GM19351 (cell line): Measurements from ENCODE around the gene COL15A1.
"Not testable (repeated sequence)": the region's sequence is repeated elsewhere in the genome, so short reads cannot be mapped to it uniquely, and the experiment has no call there.

Source experiments
- ATAC-seq: cut with Tn5 transposase; IDR thresholded peaks from one replicate; pipeline ENCODE4 v1.9.1; 2021; ENCODE audit warnings: mild to moderate bottlenecking, moderate library complexity; ENCODE audit not compliant: unreplicated experiment

The COL15A1 gene

GRCh38 chr9:99074902-99075245, 131.2 kb downstream of the COL15A1 start:
- no peak for ATAC-seq

DNA sequence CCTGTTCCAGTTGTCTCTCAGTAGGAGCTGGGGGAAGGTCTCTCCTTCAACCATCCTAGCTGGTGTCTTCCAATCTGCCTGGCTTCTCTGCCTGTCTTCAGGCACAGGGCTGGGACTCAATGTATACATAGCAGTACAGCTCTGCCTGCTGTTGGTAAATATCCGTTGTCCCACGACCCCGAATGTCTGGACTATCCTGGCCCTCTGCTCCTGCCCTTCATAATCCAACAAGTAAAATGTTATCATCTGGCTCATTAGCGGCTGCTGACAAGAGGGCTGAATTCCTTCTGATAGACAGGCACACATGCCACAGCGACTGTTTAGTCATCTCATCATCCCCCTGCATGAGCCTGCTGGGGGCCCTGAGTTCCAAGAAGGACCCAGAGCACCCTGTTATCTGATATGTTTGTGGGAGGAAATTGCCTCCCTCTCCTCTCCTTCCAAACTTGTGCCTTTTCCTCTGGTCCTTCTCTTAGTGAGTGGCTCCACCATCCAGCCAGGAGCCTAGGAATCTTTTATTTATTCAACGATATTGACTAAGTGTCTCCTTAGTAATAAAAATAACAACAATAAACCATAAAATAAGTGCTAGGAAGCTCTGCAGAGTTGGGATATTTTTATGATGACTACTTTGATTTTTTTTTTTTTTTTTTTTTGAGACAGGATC, 131.7 kb downstream of the COL15A1 start:
- ATAC-seq: no peak

DNA sequence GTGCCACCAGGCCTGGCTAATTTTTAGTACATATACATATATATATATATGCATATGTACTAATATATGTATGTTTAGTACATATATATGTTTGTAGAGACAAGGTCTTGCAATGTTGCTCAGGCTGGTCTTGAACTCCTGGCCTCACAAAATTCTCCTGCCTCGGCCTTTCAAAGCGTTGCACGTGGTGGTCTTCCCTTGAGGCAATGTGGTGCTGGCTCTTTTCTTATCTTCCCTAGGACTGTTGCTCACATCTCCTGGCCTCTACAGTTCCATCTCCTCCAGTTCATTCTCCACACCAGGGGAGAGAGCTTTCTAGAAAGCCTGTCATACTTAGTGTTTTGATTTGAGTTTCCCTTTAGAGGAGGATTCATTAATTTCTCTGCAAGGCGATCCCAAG, 132.3 kb downstream of the COL15A1 start:
- ATAC-seq: no peak

DNA sequence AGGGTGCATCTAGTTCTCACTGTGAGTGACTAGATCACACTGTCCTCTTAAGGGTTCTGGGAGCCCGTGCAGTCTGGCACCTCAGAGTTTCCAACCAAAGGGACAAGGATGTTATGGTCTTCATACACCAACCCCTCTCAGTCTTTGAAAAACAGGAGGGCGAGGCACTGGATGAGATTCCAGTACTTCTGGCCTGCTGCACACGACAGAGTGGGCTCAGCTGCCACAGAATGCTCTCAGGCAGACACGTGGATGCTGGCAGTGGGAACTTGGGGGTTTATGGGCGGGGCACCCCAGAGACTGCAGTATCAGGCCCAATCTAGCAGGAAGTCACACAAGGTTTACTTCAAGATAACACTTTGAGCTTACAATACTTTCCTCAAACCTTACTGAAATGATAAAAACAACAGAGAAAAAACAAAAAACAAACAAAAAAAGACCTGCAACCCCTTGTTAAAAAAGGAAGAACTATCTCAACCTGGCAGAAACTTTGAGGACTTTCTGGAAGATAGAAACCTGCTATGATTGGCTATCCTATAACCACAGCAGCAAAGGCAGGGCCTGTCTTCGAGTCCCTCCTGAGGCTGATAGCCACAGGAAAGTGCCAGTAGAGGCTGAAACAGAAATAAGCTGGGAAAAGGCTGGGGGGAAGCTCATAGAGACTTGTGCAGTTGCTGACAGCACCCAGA, 132.9 kb downstream of the COL15A1 start:
- ATAC-seq: no peak

- no peak for ATAC-seq
Observed at GRCh38 chr9:99078717-99079116, 135.0 kb downstream of the COL15A1 start.

DNA sequence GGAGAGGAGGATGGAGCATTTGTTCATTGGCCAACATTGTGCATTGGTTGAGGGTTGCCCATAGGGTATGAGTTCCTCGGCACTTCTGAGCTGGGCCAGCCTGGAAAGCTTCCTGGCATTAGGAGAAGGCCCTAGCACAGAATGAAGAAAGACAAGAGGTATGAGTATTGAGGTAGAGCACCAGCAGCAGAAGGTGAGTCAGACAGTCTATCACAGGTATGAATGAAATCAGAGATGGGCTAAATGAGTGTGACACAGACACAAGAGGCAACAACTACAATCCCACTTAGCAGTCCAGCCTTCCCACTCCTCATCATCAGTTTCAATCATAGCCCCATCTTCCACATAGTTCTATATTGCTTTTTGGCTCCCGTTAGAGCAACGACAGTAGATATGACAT, 135.8 kb downstream of the COL15A1 start:
- no peak for ATAC-seq

DNA sequence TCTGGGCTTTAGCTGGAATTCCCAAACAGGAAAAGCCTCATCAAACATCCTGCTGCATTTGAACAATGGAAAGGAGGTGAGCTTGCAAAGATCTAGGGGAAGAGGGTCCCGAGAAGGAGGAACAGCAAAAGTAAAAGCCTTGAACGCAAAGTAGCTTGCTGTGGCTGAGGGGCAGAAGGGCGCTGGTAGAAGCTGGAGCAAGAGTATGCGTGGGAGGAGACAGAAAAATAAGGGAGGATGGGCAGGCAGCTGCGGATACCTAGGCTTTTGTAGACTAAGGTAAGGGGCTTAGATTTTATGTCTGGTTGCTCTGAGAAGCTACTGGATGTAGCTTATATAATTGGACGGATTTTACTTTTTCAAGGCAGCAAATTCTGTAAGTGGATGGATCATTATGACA, 139.3 kb downstream of the COL15A1 start:
- no peak for ATAC-seq

DNA sequence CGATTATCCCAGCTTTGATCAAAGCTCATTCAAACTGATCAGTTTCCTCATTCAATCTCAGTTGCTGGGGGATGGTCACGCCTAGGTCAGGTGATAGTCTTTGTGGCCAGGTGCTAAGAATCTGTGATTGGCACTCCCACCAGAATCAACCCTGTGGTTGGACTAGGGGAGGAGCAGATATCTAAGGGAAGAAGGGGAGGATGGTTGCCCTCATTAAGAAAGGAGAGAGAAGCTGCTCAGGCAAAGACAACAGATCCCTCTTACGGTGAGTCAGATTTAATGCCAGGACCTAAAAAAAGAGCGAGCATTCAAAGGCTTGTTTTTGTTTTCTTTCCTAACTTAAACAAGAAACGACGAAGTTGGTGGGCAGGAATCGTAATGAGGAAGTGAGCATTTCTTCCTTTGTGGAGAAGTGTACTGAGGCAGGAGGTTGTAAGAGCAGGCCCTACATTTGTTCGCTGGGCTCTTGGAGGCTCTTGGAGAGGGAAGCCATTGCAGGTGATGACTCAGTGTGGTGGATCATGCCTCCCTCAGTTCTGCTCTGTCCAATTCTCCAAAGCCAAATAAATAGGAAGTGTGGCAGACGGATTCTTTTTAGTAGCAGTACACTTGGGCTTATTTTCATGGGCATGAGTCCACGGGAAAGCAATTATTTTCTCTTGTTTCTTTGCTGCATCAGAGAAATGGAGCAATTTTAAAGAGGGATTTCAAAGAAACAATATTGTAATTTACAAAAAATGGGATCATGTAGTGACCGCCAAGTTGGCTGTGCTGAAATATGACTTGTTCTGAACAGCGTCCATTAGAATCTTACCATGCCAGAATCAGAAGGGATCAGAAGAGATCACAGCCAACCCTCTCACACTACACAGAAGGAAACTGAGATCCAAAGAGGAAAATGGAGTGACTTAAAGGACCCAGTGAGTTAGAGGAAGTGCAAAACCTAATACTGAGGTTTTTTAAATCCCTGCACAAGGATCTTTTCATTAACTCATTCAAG, 142.5 kb downstream of the COL15A1 start:
- no peak for ATAC-seq

DNA sequence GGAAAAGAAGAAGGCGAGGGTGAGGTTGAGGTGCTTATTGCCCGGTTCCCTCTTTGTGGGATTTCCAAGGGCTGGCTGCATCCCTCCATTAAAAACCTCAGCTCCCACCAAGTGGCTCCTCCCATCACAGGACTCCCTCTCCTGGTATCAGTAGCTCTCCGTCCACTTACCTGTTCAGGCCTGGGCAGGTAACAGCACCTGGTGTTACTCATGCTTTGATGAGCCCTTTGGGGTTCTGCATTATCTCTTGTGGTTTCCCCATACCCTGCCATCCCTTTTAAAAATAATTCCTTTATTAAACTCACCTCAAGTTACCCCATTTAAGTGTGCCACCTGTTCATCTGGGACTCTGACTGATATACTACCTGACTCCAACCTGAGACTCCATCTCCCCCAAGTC, 143.8 kb downstream of the COL15A1 start:
- ATAC-seq: no peak

DNA sequence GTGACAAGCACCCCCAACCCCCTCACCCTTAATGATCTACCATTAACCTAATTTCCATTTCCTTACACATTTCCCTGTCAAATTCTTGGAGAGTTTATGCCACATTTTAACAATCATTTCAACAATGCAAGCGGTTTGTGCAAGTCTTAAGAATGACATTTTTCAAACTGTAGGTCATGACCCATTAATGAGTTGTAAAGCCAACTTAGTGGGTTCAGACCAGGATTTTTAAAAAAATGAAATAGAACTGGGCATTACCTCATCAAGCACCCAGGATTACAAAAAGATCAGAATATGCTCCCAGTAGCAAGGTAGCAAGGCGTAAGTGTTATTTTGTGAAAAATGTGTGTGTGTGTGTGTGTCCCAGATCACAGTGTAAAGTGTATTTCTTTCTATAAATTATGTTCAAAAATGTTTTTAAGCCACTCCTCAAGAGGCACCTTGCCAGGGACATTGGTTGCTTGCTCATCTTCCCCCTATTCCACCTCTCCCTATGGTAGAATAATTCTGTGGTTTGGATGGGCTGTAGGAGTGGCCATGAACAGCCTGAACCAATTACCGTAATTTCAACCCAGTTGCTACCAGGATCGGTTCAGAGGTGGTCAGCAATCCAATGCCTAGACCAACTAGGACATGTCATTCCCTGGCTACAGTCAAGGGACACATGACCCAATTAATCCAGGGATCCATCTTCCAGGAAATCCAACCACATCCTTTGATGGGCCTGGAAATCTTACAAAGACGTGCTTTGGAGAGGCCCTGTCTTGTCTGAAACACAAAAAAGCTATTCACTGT, 146.8 kb downstream of the COL15A1 start:
- ATAC-seq: no peak

DNA sequence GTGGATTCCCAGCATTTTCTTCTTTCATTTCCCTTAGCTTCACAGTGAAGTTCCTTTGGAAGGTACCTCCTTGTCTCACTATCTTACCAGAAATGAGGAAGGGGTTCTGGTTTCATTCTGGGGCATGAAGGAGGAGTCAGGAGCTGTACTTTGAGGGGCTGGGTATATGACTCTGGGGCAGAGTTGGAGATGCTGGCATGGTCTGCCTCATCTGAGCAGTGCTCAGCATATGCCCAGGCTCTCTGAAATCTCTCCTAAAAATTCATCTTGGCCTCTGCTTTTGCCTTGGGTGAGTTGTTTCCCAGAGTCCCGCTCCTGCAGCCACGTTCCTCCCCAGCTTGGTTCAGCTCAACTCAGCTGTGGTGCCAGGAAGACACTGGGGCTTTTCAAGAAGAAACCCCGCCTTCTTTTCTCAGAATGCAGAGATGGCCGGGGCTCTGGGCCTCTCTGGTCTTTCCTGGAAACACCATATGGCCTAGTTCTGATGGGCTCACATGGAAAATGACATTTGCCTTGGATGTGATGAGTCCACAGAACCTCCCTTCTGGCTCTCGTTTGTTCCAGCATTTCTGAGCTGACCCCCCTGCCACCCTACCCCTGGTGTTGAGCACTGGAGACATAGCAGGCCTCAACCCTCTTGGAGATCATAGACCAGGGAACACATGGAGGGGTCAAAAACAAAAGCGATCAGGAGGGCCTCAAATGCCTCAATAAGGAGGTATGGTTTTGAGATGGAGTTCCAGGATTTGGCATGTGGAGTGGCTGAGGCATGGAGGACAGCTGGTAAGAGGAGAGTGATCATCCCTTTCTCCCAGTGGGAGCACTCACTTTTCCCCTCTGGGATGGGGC, 149.2 kb downstream of the COL15A1 start:
- no peak for ATAC-seq

DNA sequence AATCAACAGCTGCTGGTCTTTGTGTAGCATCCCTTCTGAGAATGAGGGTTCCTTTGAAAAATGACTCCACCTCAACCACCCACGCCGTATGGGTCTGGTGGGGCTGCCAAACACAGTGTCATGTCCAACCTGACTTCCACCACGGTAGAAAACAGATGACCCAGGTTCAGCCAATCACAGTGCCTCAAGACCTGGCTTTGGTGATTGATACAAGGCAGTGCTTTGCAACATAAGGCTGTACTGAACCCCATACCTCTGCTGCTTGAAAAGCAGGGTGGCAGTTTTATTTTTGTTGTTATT, 149.7 kb downstream of the COL15A1 start:
- ATAC-seq: no peak

DNA sequence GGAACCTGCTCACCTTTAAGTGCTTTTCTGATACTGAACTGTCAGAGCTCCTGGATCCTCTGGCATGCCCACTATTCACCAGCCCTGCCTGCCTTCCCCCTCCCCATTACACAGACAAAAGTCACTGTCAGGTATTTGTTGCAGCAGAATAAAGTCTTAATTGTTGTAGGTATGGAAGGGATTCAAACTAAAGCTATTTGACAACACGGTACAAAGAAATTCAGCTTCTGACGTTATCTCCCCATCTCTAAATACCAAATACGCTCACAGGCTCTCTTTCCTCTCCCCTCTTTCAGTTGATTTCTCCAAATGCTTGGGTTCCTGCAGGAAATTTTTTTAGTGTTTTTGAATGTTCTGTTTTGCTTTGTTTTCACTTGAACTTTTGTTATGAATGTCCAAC, 151.9 kb downstream of the COL15A1 start:
- ATAC-seq: no peak

DNA sequence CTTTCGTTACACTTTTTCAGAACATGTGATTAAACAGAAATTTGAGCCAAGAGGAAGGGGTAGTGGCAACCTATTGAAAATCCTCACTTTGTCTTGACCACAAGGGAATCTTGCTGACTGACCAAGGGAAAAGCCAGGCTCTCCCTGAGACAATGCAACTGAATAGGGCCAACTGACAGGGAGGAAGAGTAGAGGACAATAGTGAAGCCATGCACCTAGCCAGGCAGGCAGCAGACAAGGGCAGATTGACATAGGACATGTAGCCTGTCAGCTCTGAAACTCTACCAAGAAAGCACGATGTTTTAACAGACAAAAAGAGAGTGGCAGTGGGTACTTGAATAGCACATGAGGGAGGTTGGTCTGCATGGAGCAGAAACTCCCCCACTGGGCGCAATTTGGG, 152.7 kb downstream of the COL15A1 start:
- ATAC-seq: no peak

GRCh38 chr9:99099806-99100585, 156.3 kb downstream of the COL15A1 start:
- ATAC-seq: not testable (repeated sequence)

DNA sequence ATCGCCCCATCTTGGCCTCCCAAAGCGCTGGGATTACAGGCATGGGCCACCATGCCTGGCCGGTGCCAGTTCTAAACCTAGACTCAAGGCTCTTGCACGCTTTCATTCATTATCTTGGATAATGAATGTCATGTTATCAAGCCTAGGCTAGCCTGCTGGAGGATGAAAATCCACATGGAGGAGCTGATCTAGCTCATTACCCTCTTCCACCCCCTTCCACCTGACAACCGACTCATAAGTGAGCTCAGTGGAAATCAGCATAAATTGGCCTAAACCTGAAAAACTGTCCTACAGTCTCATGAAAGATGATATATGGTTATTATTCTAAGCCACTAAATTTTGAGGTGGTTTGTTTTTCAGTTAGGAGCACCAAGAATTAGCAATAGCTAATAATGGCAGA, 157.6 kb downstream of the COL15A1 start:
- ATAC-seq: no peak

- ATAC-seq: no peak
Observed at GRCh38 chr9:99101812-99102211, 158.1 kb downstream of the COL15A1 start.

DNA sequence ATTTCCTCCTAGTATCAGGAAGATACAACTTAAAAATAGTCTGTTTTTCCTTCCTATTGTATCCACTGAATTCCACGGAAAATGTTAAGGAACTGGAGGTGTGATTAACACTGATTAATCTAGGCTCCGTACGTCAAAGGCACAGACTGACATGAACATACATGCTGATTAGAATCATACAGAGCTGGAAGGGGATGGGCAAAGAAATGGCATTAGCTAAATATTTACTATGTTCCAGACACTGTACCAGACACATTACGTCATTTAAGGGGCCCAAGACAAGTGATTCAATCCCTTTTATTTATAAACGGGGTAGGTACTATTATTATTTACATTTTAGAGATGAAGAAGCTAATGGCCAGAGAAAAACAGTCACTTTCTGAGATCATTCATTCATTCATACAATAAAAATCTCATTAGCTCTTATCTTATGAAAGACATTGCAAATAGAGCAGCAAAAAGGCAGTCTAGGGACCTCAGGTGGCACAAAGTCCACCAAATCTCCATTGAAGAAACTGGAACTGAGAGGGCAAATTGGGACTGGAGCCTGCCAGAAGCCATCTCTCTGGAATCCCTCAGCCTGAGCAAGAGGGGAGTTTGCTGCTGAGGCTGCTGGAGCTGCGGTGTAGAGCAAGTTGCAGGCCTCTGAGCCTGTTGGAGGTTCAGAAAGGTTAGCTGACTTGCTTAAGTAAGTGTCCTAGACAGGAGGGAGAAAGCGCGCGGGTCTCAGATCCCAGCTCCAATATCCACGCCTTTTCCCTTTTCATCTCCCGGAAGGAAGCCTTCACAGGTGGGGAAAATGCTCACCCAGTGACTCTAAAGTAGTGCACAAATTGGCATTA, 159.6 kb downstream of the COL15A1 start:
- ATAC-seq: no peak
